ENCODE measurements around the gene ZNF697. TPM values are rescaled to one million over a fixed set of nuclear protein-coding genes. Genes with fewer than 3 reads are reported as not detected.

ZNF697 gene
- total RNA-seq, 1 experiment from 2014 or later: 4.1 TPM

GRCh38 chr1:119656410-119656955 is 8.4 kb upstream of the ZNF697 start:
- intact Hi-C loops (cut with micrococcal nuclease; ENCODE audit: unreplicated experiment): no loop called here
- no peaks in the 10 kb centered on the region for H3K9me3 ChIP-seq (ENCODE audit: insufficient read depth, low read depth)
- no peaks in the 10 kb centered on the region for H3K79me2 ChIP-seq (ENCODE audit: low read depth)
- no peak for DNase-seq
- no TSS peak for BruUV-seq (replicated peaks)
- ChIA-PET CTCF (no interaction called here), POLR2A (ENCODE audit: unreplicated experiment) (interaction anchor here (0.5 kb wide), 1 partner anchor 40 kb away, joined by 3 read pairs; no protein-coding TSS in a partner anchor)
- no peaks in the 10 kb centered on the region for H3K9me2 ChIP-seq (ENCODE audit: insufficient read depth)
- H3K27me3 ChIP-seq (ENCODE audit: insufficient read depth, low read depth): no peaks in the 10 kb centered on the region
- no peaks in the 10 kb centered on the region for H3K36me3 ChIP-seq (ENCODE audit: low read depth)
- H3K4me3 ChIP-seq: no peak overlapping the region
- TF ChIP-seq CTCF (conservative IDR thresholded peaks at IDR 0.05) (no peak), EZH2 (IDR thresholded peaks at IDR 0.05; ENCODE audit: low read depth) (no peak)
- H3K4me2 ChIP-seq: no peak overlapping the region
- H3K27ac ChIP-seq: no peak overlapping the region
- H2AFZ ChIP-seq: no peak overlapping the region
- H4K20me1 ChIP-seq (ENCODE audit: insufficient read depth): no peaks in the 10 kb centered on the region
- peaks cover 19% of the 10 kb centered on the region for H3K4me1 ChIP-seq (replicated peaks; ENCODE audit: insufficient read depth)
- H3F3A ChIP-seq (ENCODE audit: insufficient read depth, low read depth): peaks cover 8% of the 10 kb centered on the region

GRCh38 chr1:119655154-119655553 is 7.1 kb upstream of the ZNF697 start:
- BruUV-seq (replicated peaks): no TSS peak
- Histone ChIP-seq H3K36me3 (ENCODE audit: low read depth) (no peaks in the 10 kb centered on the region), H3K27ac (no peak overlapping the region), H3K4me3 (no peak overlapping the region), H3K27me3 (ENCODE audit: insufficient read depth, low read depth) (no peaks in the 10 kb centered on the region), H4K20me1 (ENCODE audit: insufficient read depth) (no peaks in the 10 kb centered on the region), H3K9me3 (ENCODE audit: insufficient read depth, low read depth) (no peaks in the 10 kb centered on the region), H3K79me2 (ENCODE audit: low read depth) (no peaks in the 10 kb centered on the region), H3K4me1 (replicated peaks; ENCODE audit: insufficient read depth) (peaks cover 8% of the 10 kb centered on the region), H3K9me2 (ENCODE audit: insufficient read depth) (0 out of 2 replicates have a peak, but pooled peaks cover 3% of the 10 kb centered on the region), H3F3A (ENCODE audit: insufficient read depth, low read depth) (peaks cover 2% of the 10 kb centered on the region; the same call in 1 of the 2 replicates), H3K4me2 (no peak overlapping the region), H2AFZ (no peak overlapping the region)
- intact Hi-C loops (cut with micrococcal nuclease; ENCODE audit: unreplicated experiment): no loop called here
- ChIA-PET CTCF (no interaction called here), POLR2A (ENCODE audit: unreplicated experiment) (no interaction called here)
- TF ChIP-seq EZH2 (IDR thresholded peaks at IDR 0.05; ENCODE audit: low read depth) (no peak), CTCF (conservative IDR thresholded peaks at IDR 0.05) (no peak)
- DNase-seq: no peak

GRCh38 chr1:119653839-119654170 is 5.7 kb upstream of the ZNF697 start:
- H3K4me3 ChIP-seq: no peak overlapping the region
- H3K4me1 ChIP-seq (replicated peaks; ENCODE audit: insufficient read depth): peaks cover 5% of the 10 kb centered on the region
- intact Hi-C loops (cut with micrococcal nuclease; ENCODE audit: unreplicated experiment): no loop called here
- H3K4me2 ChIP-seq: no peak overlapping the region
- CTCF ChIA-PET: interaction anchor here (0.6 to 0.7 kb wide), 3 partner anchors 24 to 156 kb away, joined by 3 read pairs; no protein-coding TSS in a partner anchor
- H3K79me2 ChIP-seq (ENCODE audit: low read depth): no peaks in the 10 kb centered on the region
- no peaks in the 10 kb centered on the region for H3K27me3 ChIP-seq (ENCODE audit: insufficient read depth, low read depth)
- no peaks in the 10 kb centered on the region for H4K20me1 ChIP-seq (ENCODE audit: insufficient read depth)
- no peak overlapping the region for H3K27ac ChIP-seq
- no peak overlapping the region for H2AFZ ChIP-seq
- H3K36me3 ChIP-seq (ENCODE audit: low read depth): no peaks in the 10 kb centered on the region
- POLR2A ChIA-PET (ENCODE audit: unreplicated experiment): interaction anchor here (0.8 kb wide), 1 partner anchor 126 kb away, joined by 8 read pairs; no protein-coding TSS in a partner anchor
- TF ChIP-seq EZH2 (IDR thresholded peaks at IDR 0.05; ENCODE audit: low read depth) (no peak), CTCF (conservative IDR thresholded peaks at IDR 0.05) (no peak)
- no TSS peak for BruUV-seq (replicated peaks)
- peaks cover under 1% of the 10 kb centered on the region; the same call in 1 of the 2 replicates for H3F3A ChIP-seq (ENCODE audit: insufficient read depth, low read depth)
- no peak for DNase-seq
- H3K9me3 ChIP-seq (ENCODE audit: insufficient read depth, low read depth): no peaks in the 10 kb centered on the region
- H3K9me2 ChIP-seq (ENCODE audit: insufficient read depth): 0 out of 2 replicates have a peak, but pooled peaks cover 3% of the 10 kb centered on the region
